ENCODE data around the gene AGK. TPM values are rescaled to one million over a fixed set of nuclear protein-coding genes. Genes with fewer than 3 reads are reported as not detected.
"Not testable (repeated sequence)": the region's sequence is repeated elsewhere in the genome, so short reads cannot be mapped to it uniquely, and the experiment has no call there.

The AGK gene
- total RNA-seq, 1 experiment from 2014 or later, result 53.5 TPM

DNA sequence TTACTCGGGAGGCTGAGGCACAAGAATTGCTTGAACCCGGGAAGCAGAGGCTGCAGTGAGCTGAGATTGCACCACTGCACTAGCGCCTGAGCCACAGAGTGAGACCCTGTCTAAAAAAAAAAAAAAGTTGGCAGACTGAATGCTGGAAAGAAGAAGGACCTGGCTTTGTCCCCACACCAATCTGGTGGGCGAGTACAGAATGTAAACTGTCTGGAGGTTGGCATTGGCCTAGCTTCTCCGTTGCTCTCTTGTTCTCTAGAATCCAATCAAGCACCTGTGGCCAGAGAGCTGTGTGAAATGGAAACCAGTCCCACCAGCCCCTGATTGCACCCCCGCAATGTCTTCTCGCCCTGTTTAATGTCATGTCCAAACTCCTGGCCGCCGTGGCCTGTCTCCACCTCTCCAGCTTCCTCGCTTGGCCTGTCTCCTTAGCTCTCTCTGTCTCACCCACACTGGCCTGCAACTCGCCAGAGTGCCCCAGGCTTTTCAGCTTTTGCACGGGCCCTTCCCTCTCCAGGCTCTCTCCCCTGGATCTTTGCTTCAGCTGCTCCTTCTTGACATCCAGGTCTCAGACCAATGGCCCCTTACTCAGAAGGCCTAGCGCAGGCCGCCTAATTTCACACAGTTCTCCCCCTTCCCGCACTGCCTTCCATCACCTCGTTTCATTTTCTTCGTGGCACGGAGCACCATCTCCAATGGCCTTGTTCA is 670 bp upstream of the AGK start:
- in situ Hi-C loops (cut with HindIII; ENCODE audit: low sequenced_read_pairs), result no loop called here
- DNase-seq (ENCODE audit: low spot score), result peak; percentile 57

DNA sequence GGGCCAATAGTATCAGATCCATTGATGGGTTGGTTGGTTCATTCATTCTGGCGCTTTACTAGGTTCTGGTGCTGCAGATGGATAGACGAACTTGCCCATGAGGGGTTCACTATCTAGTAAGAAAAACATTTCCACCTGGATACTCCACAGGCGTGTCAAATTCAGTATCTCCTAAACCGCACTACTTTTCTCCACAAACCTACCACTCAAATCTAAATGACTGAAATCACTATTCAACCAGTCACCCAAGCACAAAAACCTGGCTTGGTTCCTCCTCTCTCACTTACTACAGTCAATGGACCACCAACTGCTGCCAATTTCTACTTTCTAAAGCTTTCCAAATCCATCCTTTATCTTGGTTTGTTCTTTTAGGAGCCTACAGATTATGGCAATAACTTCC is 572 bp downstream of the AGK start:
- in situ Hi-C loops (cut with HindIII; ENCODE audit: low sequenced_read_pairs), result no loop called here
- peak; percentile 29 for DNase-seq (ENCODE audit: low spot score)

GRCh38 chr7:141557360-141557759 is 6.2 kb downstream of the AGK start:
- in situ Hi-C loops (cut with HindIII; ENCODE audit: low sequenced_read_pairs), result no loop called here
- no peak for DNase-seq (ENCODE audit: low spot score)

DNA sequence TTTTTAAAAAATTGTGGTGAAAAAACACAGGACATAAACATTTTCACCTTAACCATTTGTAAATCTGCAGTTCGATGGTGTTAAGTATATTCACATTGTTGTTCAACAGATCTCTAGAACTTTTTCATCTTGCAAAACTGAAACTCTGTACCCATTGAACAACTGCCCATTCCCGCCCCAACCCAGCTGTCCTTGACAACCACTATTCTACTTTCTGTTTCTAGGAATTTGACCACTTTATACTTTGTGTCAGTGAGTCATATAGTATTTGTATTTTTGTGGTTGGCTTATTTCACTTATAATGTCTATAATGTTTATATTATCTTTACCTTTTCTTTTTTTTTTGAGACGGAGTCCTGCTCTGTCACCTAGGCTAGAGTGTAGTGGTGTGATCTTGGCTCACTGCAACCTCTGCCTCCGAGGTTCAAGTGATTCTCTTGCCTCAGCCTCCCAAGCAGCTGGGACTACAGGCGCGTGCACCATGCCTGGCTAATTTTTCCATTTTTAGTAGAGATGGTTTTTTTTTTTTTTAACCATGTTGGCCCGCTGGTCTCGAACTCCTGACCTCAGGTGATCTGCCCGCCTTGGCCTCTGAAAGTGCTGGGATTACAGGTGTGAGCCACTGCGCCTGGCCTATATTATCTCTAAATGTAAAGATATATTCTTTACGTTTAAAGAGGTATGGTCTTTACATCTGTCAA is 6.8 kb downstream of the AGK start:
- DNase-seq (ENCODE audit: low spot score); in situ Hi-C loops (cut with HindIII; ENCODE audit: low sequenced_read_pairs): not testable (repeated sequence)

DNA sequence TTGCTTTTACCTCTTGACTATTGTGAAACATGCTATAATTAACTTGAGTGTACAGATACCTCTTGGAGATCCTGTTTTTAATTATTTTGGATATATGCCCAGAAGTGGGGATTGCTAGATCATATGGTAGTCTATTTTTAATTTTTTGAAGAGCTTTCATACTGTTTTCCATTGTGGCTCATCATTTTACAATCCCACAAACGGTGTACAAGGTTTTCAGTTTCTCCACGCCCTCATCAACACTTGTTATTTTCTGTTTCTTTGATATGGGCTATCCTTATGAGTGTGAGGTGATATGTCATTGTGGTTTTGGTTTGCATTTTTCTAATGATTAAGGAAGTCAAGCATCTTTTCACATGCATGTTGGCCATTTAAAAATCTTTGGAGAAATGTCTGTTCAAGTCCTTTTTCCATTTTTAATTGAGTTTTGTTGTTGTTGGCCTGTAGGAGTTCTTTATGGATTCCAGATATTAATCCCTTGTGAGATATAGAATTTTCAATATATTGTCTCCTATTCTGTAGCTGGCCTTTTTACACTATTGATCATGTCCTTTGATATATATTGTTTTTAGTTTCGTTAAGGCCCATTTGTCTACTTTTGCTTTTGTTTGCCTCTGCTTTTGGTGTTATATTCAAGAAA is 7.5 kb downstream of the AGK start:
- in situ Hi-C loops (cut with HindIII; ENCODE audit: low sequenced_read_pairs), result no loop called here
- DNase-seq (ENCODE audit: low spot score), result peak; percentile 87

- in situ Hi-C loops (cut with HindIII; ENCODE audit: low sequenced_read_pairs), result no loop called here
- no peak for DNase-seq (ENCODE audit: low spot score)
These were observed 8.8 kb downstream of the AGK start for GRCh38 chr7:141559961-141560360.

DNA sequence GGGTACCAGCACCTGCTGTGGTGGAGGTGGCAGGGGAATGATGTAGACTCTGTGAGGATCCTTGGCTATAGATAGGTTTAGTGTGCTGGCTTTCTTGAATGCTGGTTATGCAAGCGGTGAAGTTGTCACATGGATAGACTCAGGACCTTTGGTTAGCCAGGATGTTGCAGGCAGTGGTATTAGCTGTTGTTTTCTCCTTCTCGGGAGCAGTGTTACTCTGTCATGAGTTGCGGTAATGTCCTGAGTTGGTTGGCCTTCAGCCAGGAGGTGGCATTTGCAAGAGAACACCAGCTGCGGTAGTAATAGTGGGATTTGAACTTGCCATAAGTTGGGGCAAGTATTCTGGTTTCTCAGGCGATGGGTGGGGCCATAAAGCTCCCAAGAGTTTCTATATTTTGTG is 10.8 kb downstream of the AGK start:
- no peak for DNase-seq (ENCODE audit: low spot score)
- in situ Hi-C loops (cut with HindIII; ENCODE audit: low sequenced_read_pairs), result no loop called here

DNA sequence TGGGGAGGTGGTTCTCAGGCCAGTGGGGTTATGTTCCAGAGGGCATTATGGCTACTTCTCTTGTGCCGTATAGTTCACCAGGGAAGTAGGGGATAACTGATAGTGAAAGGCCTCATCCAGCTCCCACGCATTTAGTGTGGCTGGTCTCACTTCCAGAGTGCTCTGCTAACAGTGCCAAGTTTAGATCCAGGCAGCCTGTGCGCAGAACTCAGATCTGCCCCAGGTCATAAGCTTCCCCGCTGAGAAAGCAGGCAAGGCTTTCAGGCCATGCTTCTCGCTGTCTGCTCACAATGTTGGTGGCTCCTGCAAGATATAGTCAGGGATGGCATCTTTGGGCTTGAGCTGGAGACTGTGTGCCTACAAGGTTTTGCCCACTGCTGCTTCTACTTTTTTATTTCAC is 11.3 kb downstream of the AGK start:
- in situ Hi-C loops (cut with HindIII; ENCODE audit: low sequenced_read_pairs), result no loop called here
- peak; percentile 37 for DNase-seq (ENCODE audit: low spot score)

DNA sequence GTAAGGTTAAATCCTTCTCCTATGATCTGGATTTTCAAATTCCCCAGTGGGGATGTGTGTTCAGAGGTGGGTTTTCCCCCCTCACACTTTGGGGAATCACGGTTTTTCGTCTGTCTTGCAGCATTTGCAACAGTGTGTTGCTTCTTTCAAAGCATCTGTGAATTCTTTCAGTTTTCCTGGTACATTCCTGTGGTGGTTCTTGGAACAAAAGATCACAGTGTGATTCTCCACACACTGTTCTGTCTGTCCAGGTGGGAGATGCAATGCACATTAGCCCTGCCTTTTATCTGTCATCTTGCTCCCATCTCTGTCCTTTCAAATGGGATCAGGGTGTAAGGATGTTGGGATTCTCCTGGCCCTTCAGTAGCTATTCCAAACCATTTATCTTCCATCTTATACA is 11.8 kb downstream of the AGK start:
- DNase-seq (ENCODE audit: low spot score), result no peak
- in situ Hi-C loops (cut with HindIII; ENCODE audit: low sequenced_read_pairs), result no loop called here

DNA sequence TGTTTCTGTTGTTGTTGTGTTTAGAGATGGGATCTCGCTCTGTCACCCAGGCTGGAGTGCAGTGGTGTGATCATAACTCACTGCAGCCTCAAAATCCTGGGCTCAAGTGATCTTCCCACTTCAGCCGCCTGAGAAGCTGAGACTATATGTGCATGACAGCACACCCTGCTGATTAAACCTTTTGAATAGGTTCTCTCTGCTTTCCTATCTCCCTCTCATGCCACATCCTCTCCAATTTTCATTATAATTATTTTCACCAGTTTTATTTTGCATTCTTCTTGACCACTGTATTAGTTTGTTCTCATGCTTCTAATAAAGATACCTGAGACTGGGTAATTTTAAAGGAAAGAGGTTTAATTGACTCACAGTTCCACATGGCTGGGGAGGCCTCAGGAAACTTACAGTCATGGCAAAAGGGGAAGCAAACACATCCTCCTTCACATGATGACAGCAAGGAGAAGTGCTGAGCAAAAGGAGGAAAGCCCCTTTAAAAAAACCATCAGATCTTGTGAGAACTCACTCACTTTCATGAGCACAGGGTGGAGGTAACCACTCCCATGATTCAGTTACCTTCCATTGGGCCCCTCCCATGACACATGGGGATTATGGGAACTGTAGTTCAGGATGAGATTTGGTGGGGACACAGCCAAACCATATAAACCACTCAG is 12.9 kb downstream of the AGK start:
- in situ Hi-C loops (cut with HindIII; ENCODE audit: low sequenced_read_pairs), result no loop called here
- no peak for DNase-seq (ENCODE audit: low spot score)

GRCh38 chr7:141567432-141567831 is 16.2 kb downstream of the AGK start:
- in situ Hi-C loops (cut with HindIII; ENCODE audit: low sequenced_read_pairs), result no loop called here
- DNase-seq (ENCODE audit: low spot score), result no peak

- peak; percentile 96 for DNase-seq (ENCODE audit: low spot score)
- in situ Hi-C loops (cut with HindIII; ENCODE audit: low sequenced_read_pairs), result no loop called here
These were observed 17.0 kb downstream of the AGK start for GRCh38 chr7:141568227-141568626.

DNA sequence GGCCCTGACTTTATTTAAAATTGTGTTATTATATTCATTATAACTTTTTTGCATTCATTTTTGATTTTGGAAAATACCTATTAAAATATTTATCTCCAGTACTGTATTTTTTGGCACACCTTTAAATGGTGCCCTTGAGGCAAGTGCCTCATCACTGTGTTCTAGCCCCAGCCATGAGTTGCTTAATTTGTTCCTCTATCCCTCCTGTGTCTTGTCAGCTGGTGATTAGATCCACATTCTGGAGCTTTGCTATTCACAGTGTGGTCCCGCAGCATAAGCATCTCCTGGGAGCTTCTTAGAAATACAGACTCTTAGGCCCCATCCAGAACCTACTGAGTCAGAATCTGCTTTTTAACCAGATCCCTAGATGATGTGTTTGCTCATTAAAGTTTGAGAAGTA is 19.8 kb downstream of the AGK start:
- in situ Hi-C loops (cut with HindIII; ENCODE audit: low sequenced_read_pairs), result no loop called here
- no peak for DNase-seq (ENCODE audit: low spot score)

DNA sequence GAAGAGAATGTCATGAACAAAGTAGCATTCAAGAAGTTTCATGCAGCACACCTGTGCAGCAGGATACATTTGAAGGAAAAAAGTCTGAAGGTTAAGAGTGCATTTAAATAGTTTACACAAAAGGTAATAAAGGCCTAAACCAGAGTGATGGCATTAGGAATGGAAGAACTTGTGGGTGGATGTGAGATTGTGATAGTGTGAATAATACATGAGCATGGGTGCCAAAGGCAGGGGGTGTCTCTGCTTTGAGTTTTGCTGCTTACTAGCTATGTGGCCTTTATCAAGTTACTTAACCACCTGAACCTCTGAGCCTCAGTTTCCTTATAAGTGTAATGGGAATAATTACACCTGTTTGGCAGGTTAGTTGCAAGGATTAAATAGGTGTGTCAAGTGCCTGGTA is 21.0 kb downstream of the AGK start:
- in situ Hi-C loops (cut with HindIII; ENCODE audit: low sequenced_read_pairs), result no loop called here
- DNase-seq (ENCODE audit: low spot score), result no peak

DNA sequence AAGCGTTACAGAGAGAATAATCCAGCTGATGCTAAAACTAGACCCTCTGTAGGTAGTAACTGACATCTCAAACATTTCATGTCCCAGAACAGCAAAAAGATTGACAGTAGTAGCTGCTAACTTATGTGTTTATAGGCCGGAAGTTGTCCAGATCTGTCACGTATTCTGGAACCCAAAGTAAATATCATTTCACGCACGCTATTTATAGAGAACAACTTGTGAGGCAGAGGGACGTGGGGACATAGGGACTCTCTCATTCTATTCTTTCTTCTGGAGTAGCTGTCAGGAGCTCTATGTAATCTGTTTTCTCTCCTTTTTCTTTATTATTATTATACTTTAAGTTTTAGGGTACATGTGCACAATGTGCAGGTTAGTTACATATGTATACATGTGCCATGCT is 22.3 kb downstream of the AGK start:
- in situ Hi-C loops (cut with HindIII; ENCODE audit: low sequenced_read_pairs), result no loop called here
- DNase-seq (ENCODE audit: low spot score), result no peak

GRCh38 chr7:141575164-141575563 is 24.0 kb downstream of the AGK start:
- in situ Hi-C loops (cut with HindIII; ENCODE audit: low sequenced_read_pairs), result no loop called here
- no peak for DNase-seq (ENCODE audit: low spot score)

DNA sequence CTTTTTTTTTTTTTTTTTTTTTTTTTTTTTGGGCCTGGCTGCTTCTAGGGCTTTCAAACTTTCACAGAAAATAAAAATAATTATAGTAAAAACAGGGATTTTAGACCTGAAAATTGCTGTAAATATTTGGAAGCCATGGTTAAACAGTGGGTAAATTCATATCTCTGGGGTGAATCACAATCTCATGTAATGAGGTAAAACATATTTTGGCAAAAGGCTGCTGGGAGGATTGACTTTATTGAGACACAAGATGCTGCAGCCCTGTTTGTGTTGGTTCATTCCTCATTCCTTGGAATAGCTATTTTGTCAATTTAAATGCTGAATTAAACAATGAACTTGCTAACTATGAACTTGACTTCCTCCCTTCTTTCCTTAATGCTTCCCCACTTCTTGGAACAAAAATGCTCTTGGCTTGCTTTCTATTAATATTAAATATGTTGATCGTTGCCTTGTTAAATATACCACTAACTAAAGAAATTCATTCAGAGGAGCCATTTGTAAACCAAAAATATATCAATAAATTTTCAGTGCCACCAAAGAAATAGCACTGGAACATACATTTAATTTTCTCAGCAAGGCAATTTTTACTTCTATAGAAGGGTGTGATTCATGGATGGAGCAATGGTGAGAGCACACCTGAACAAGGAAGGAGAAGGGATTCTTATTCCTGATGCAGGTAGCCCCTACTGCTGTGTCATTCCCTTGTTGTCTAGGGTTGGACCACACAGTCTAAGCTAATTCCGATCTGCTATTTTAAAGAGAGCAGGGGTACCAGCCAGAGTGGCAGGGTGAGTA is 24.6 kb downstream of the AGK start:
- in situ Hi-C loops (cut with HindIII; ENCODE audit: low sequenced_read_pairs), result no loop called here
- no peak for DNase-seq (ENCODE audit: low spot score)

GRCh38 chr7:141577043-141577839 is 26.0 kb downstream of the AGK start:
- DNase-seq (ENCODE audit: low spot score), result no peak
- in situ Hi-C loops (cut with HindIII; ENCODE audit: low sequenced_read_pairs), result no loop called here

GRCh38 chr7:141579953-141580352 is 28.7 kb downstream of the AGK start:
- DNase-seq (ENCODE audit: low spot score); in situ Hi-C loops (cut with HindIII; ENCODE audit: low sequenced_read_pairs): not testable (repeated sequence)

Measured in G401 (cell line).